HG03097 (cell line): ENCODE data around the gene SMTNL2.
"Not testable (repeated sequence)": the region's sequence is repeated elsewhere in the genome, so short reads cannot be mapped to it uniquely, and the experiment has no call there.

Experiments used
- ATAC-seq: cut with Tn5 transposase; IDR thresholded peaks from one replicate; pipeline ENCODE4 v1.9.1; 2021; ENCODE audit not compliant: unreplicated experiment, low FRiP score

Gene SMTNL2

DNA sequence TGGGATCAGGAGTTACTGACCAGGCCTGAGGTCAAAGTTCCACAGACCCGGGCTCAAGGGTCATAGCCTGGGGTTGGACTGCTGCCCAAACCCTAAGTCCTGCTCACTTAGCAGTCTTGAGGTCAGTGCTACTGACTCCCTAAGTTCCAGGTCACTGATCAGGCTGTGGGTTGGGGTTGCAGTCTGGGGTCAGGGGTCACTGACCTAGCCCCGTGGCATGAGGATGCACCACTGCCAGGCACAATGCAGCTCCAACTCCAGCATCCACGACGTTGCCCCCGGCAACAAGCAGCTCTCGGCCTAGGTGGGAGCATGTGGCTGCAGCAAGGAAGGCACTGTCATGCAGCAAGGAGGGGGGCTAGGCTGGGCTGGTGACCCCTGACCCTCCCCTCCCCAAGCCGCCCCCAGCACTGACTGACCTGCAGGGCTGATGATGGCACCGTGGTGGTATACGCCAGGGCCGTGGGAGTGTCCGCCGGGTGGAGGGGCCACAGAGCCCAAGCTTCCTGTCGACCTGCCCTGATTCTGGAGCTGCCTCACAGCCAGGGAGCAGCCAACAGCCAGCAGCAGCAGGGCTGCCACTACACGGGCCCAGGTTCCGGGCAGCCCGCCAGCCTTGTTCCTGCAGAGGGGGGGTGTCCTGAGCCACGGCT, 25.1 kb upstream of the SMTNL2 start:
- no peak for ATAC-seq

DNA sequence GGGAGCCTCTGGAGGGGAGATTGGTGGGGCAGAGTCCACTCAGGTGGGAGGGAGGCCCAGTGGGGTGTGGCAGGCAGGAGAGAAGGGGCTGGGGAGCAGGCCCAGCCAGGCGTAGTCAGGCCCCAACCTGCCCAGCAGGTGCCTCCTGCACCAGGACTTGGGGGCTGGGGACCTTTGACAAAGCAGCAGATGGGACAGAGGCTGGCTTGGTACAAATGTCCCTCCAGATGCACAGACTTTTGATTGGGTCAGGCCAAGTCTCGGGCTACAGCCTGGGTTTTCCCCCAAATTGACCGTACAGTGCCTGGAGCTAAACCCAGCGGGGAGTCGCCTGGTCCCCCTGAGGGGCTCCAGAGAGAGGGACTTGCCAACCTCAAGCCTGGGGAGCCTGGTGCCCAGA, 24.4 kb upstream of the SMTNL2 start:
- no peak for ATAC-seq

DNA sequence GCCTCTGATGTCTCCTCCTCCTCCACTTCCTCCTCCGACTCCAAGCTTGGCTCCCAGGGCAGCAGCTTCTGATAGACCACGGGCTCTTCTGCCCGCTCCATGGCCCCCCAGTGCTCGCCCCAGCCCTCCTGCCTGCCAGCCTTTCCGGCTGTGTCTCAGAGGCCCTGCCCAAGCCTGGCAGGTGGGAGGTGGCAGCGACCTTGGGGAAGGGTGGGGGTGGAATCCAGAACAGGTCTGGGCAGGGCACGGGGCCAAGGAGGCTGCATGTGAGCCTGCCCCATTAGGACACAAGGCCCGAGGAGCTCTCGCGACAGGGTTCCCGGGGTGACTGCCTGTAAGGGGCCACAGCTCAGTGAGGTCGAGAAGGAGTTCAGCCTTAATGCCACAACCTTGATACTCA, 23.9 kb upstream of the SMTNL2 start, which contains the start of gene GGT6:
GGT6 (minus strand) TSS at position 157 of the 400 bp plus-strand sequence; CDS start at position 101, 56 bp downstream.
- no peak for ATAC-seq

DNA sequence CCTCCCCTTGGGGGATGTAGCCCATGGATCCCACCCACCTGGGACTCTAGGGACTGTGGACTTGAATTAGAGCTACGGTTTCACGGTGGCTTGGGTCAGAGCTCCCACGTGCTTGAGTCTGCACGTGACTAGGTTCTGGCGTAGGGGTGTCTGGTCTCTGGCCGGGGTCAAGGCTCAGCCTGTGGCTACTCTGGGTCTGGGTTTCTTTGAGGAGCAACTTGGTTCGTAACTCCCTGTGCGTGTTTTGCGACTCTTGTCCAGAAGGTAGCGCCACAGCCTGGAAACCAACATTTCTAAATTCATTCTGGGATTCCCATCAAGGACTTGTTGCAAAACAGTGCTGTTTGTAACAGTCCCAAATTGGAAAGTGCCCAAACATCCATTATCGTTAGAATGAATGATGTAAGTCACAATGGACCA, 23.5 kb upstream of the SMTNL2 start:
- ATAC-seq, result no peak

DNA sequence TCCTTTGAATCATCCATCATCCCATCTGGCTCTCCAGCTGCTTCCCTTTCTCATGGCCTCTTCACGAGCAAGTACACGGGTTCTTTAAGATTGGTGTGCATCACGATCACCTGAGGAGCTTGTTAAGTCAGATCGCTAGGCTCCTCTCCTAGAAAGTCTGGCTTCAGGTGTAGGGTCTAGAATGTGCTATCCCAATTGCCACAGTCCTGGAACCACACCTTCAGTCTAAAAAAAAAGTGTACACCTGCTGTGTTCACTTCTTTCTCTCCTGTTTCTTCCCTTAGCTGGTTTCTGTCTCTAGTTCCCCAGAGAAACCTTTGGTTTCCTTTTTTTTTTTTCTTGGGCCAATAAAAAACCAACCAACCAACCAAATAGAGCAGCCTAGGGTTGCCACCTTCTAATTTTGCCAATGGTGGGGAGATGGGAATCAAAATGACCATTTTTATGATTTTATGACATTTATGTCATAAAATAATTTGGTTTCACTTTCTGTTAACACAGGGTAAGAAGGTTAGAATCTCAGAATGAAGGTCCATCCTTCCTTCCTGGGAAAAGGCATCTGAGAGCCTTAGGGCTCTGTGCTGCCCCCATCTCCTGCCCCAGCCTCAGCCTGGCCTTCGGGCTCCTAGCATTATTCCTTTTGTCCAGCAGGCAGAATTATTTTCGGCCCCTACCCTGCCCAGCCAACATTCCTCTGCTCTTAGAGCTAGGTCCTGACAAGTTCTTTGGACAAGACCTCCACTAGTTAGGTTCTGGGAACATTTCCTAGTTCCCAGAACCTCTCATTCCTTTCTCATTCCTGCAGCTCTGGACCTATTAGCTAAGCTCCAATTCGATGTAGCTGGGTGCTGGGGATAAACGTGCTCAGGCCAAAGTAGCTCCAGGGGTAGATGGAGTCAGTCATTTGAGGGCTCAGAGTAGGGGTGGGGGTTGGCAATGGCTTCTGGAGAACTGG, 22.0 kb upstream of the SMTNL2 start:
- ATAC-seq, result no peak

DNA sequence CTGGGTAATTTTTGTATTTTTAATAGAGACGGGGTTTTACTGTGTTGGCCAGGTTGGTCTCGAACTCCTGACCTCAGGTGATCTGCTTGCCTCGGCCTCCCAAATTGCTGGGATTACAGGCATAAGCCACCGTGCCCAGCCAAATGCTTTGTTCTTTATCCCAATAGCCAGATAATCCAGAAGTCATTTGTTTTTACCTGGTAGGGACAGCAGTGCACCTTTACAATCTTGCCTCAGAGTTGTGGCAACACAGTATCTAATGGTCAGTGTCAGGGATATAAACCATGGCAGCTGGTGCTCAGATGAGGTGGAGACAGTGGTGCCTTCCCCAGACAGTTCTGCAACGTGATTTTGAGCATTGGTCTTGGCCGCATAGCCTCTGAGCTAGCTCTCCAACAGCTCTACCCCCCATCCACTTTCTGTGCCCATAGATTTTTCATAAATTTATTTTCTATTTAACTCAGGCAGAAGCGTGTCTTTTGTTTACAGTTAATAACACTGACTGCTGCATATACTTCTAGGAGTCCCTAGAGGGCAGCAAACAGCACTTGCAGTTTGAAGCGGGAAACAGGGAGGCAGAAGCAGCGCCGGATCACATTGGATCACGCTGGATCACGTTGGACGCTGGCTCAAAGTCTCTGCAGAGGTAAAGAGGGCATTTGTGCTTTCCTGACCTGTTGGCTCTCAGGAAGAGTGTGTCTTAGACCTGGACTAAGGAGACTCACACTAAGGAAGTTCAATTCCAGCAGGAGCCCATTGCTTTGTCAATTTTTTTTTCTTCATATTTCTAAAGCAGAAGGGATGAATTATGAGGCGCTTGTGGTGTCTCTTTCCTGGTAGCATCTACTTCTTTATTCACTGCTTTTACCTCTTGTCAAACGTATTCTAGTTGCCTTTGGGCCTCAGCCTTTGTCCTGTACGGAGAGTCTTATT, 18.9 kb upstream of the SMTNL2 start:
- no peak for ATAC-seq

DNA sequence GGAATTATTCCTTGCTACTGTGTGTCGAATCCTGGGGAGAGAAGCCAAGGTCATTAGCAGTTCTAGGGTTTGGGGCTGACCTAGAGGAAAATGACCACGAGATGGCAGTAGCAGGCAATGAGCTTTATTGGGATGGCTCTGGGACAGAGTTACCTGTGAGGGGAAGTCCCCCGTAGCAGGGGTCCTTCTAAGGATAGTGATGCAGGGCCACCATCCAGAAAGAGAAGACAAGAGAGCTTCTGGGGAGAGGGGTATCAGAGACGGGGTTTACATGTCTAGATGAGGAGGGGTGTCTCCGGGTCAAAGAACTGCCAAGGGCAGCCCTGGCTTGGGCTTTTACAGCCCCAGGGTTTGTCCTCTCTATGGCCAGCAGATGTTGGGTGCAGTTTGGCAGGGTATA, 17.5 kb upstream of the SMTNL2 start:
- no peak for ATAC-seq

DNA sequence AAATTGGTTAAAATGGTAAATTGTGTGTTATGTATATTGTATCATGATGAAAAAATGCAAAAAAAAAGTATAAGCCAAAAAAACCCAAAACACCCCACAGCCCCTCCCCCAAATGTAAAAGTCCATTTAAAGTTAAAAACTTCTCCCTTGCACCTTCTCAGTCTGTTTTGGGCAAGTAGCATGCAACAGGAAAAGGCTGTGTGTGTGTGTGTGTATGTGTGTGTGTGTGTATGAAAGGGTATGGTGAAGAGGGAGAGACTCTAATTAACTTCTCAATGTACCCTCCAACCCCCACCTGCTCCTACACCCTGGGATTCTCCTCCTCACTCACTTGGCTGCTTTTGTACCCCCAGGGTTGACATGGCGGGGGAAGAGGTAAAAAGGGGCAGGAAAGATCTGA, 14.7 kb upstream of the SMTNL2 start:
- ATAC-seq, result no peak

DNA sequence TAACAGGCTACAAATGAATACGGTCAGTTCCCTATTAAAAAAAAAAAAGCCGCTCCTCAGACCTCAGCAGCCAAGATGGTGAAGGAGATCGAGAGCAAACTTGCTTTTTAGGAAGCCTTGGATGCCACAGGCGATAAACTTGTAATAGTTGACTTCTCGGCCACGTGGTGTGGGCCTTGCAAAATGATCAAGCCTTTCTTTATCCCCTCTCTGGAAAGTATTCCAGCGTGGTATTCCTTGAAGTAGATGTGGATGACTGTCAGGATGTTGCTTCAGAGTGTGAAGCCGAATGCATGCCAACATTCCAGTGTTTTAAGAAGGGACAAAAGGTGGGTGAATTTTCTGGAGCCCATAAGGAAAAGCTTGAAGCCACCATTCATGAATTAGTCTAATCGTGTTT, 12.2 kb upstream of the SMTNL2 start:
- no peak for ATAC-seq

DNA sequence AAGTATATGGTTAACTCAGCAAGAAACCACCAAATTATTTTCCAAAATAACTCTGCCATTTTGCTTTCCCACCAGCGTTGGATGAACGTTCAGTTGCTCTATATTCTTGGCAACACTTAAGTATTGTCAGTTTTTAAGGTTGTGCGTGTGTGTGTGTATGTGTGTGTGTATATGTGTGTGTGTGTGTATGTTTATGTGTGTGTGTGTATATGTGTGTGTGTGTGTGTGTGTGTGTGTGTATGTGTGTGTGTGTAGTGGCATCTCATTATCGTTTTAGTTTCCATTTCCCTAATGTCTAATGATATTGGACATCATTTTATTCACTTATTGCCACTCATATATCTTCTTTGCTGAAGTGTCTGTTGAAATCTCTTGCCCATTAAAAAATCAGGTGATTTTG, 11.2 kb upstream of the SMTNL2 start:
- no peak for ATAC-seq

DNA sequence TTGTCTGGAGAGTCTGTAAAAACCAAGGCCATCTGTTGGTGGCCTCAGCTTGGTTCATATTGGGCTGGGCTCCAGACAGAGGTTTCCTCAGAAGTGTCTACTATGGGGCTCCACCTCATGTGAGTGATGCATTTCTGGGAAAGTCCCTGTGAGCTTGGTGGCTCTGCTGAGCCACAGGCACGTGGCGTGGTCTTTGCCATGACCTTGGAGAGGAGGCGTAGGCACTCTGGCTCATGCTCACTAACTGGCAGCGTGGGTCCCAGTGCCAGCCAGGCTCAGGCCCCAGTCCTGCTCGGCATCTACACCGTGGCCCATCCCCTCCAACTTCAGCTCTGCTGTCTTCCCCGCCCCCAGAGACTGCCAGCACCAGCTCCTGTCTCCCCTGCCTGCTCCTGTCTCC, 10.7 kb upstream of the SMTNL2 start:
- no peak for ATAC-seq

DNA sequence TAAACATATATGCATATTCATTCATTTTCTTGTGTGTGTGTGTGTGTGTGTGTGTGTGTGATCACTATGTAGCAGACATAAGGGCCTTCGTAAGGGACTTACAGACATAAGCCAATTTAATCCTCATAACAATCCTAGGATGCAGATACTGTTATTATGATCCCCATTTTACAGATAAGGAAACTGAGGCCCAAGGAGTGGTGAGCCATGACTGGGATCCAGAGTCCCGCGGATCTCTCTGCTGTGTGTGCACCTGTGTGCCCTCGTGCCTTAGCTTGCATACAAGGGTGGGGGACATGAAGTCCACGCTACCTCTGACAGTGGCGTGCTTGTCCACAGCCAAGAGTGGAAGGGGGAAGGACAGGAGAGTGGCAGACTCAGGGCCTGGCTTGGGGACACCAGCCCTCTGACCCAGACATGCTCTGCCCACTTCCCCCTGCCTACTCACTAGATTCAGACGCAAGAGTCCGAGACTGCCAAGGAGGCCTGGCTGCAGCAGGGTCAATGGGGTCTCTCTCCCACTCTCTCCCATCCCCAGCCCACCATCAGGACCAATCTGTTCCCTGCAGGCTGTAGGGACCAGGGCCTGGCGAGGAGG, 9.8 kb upstream of the SMTNL2 start:
- ATAC-seq, result no peak

DNA sequence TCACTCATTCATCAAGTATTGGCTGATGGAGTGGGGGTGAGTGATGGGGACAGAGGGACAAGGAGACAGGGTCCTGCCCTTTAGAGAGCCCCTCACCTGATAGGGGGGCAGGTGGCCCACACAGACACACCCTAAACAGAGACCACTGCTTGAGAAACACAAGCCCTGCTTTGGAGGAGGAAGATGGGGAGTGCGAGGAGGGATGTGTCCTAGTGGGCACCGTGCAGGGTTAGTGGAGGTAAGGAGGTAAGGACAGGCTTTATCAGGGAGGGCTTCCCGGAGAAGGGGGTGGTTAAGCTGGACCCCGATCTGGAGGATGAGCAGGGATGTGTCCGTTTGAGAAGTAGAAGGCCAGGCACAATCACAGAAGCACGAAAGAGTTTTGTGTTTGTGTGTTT, 8.2 kb upstream of the SMTNL2 start:
- ATAC-seq, result no peak

DNA sequence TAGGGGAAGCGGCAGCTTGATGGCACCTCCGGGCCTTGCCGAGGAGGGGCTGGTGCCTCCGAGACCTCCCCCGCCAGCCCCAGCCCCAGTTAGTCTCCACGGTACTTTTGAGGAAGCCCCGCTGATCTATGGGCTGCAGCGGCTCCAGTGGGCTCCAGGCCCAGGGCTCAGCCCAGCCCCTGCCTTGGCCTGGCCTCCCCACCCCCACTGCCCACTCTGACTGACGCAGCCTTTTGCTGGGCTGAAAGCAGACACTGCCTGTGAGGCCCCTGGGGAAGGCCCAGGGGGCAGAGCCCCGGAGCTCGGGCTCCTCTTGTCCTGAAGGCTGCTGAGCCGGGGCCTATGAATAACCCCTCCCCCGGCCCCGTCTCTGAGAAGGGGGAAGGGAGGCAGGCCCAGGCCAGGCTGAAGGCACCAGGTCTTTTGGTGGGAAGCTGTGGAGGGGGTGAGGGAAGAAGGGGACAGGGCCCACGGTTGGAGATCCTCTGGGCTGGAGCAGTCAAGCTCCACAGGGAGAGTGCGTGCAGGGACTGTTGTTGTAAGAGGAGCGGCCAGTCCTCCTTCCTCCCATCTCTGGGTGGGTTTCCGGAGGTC, 7.5 kb upstream of the SMTNL2 start:
- ATAC-seq, result no peak

DNA sequence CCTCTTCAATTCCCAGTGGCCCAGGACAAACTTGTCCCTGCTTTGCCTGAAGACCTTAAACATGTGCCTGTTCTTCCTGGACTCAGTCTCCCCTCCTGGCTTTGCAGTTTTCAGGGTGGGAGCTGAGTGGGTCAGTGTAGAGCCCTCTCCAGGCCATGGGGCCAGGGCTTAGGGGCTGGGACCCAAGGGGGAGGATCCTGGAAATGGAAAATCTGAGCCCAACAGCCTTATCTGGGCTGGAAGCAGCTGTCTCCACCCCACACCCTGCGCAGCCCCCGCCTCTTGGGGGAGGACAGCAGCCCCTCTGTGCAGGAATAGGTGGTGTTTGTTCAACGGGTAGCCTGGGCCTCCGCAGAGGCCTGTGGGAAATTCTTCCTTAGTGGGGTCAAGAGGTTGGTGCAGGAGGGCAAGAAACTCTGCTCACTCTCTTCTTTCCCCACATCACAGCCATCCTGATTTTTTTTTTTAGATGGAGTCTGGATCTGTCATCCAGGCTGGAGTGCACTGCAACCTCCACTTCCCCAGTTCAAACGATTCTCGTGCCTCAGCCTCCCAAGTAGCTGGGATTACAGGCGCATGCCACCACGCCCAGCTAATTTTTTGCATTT, 6.8 kb upstream of the SMTNL2 start:
- no peak for ATAC-seq

DNA sequence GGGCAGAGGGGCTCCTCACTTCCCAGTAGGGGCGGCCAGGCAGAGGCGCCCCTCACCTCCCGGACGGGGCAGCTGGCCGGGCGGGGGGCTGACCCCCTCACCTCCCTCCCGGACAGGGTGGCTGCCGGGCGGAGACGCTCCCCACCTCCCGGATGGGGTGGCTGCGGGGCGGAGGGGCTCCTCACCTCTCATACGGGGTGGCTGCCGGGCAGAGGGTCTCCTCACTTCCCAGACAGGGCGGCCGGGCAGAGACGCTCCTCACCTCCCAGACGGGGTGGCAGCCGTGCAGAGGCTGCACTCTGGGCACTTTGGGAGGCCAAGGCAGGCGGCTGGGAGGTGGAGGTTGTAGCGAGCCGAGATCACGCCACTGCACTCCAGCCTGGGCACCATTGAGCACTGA, 6.0 kb upstream of the SMTNL2 start:
- ATAC-seq, result not testable (repeated sequence)

DNA sequence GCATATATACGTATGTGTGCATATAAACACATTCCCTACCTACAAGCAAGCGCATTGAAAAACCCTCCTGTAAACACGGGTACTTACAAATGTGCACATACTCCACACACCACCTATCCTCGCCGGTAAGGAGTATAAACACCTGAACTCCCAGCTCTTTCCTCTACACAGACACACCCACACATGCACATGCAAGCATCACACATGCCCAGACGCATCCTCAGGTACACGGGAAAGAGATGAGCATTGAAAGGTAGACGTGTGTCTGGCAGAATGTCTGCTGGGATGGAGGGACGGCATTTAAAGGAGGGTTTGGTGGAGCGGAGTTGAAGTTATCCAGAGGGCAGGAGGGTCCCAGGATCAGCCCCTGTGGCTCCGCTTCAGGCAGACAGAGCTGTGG, 4.7 kb upstream of the SMTNL2 start:
- no peak for ATAC-seq

DNA sequence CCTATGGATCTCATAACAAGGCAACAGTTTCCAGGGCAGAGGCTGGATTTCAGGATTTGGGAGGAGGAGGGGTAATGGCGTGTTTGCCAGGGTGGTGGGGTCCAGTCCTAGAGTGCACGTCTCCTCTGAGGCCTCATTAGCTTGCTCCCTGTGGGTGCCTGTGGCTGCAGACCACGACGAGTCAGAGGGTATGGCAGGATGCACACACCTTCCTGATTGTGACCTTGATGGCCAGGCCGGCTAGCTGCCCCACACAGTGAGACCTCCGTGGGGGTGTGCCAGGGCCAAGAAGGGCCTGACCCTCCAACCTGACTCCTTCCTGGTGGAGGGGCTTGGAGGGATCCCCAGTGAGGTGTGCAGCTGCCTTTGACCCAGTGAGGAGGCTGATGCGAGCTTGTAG, 4.0 kb upstream of the SMTNL2 start:
- no peak for ATAC-seq

DNA sequence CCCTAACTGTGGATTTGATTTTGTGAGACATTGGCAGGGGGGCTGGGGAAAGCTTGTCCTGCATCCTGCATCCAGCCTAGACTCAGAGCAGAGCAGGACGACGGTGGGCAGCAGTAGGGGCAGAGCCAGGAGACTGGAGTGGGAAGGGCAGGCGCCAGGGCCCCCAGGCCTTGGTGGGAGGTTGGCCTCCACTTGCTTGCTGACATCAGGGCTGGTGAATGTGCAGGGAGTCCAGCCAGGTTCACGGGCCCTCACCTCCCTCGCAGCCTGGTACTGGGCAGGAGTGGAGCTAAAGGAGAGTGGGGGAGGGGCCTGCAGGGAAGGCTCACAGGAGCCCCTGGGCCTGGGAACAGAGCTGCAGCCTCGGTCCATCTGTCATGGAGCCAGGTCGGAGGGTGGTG, 2.2 kb upstream of the SMTNL2 start:
- ATAC-seq, result no peak

DNA sequence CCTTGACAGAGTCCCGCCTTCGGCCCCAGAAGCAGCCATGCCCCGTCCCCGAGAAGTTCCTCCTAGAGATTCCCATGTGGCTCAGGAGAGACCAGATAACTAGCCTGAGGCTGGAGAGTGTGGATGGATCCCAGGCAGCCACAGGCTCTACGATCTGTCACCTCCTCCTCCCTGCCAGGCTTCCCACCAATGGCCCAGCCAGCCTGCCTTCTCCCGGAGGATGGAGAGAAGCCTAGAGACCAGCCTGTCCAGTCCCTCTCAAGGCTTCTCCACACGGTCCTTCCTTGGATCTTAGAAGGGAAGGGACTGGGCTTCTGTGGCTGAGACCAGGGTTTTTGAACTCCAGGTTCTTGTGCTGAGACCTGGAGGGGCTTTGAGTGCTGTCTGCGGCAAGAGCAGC, 1.6 kb upstream of the SMTNL2 start:
- ATAC-seq, result no peak
